B cell (primary cell): ENCODE results near the gene PDE11A. TPM values are rescaled to one million over a fixed set of nuclear protein-coding genes. Genes with fewer than 3 reads are reported as not detected.

Source experiments
- ATAC-seq: fragments of 200-7000 bp; cut with Tn5 transposase; one replicate; pipeline ENCODE4 v1.10.0; 2021; ENCODE audit warnings: low read depth, mild to moderate bottlenecking, moderate number of reproducible peaks, moderate library complexity
- CTCF ChIA-PET: fragments of 350-600 bp; sonication (Branson Sonifier 250); formaldehyde crosslinking; loops from one replicate; lab custom pipeline; 2021; ENCODE audit warnings: antibody characterized with exemption, inconsistent platforms; lab: Charles Lee
- POLR2A ChIA-PET: fragments of 350-600 bp; sonication (Branson Sonifier 250); formaldehyde crosslinking; loops from one replicate; lab custom pipeline; 2021; ENCODE audit warnings: antibody characterized with exemption; lab: Charles Lee
- DNase-seq: peaks from one replicate; pipeline ENCODE4 v3.0.0; 2013
- H2AFZ ChIP-seq: 2 replicates; pipeline ENCODE4 v1.6.1; 2012; ENCODE audit warnings: mild to moderate bottlenecking, low read depth, low read length; ENCODE audit not compliant: insufficient read depth, poor library complexity, severe bottlenecking
- H3K27ac ChIP-seq, 2 donors: 1 replicate in 1 of 2; 2 replicates in 1 of 2; pipeline ENCODE4 v1.5.1; 2012 to 2013; ENCODE audit warnings: low read length in 2 of 2, mild to moderate bottlenecking in 2 of 2, moderate library complexity in 1 of 2
- H3K27me3 ChIP-seq, 4 experiments: fragments of 200-600 bp in 1 of 4; sonication (generic) in 1 of 4; replicated peaks in 1 of 4; 1 replicate in 2 of 4; 2 replicates in 2 of 4; pipeline versions ENCODE4 v1.6.1 to v1.7.0; 2013 to 2016; ENCODE audit warnings: low read length in 3 of 4, mild to moderate bottlenecking in 2 of 4, mixed read lengths in 1 of 4, moderate library complexity in 1 of 4; ENCODE audit not compliant: insufficient read depth in 4 of 4, control insufficient read depth in 3 of 4; ENCODE audit errors: control extremely low read depth in 1 of 4
- H3K36me3 ChIP-seq, 2 experiments: replicated peaks in 1 of 2; 1 replicate in 1 of 2; 2 replicates in 1 of 2; pipeline versions ENCODE4 v1.6.1 to v1.7.1; 2013; ENCODE audit warnings: low read length in 1 of 2; ENCODE audit not compliant: insufficient read depth in 2 of 2, control insufficient read depth in 1 of 2; ENCODE audit errors: control extremely low read depth in 1 of 2, extremely low read depth in 1 of 2
- H3K4me1 ChIP-seq, 2 donors: fragments of 200-600 bp in 1 of 2; sonication (generic) in 1 of 2; 1 replicate in 1 of 2; 2 replicates in 1 of 2; pipeline versions ENCODE4 v1.5.1 to v1.6.1; 2013 to 2017; ENCODE audit warnings: low read length in 2 of 2; ENCODE audit not compliant: control insufficient read depth in 2 of 2, insufficient read depth in 2 of 2
- H3K4me2 ChIP-seq: replicated peaks from 2 replicates; pipeline ENCODE3; 2012; ENCODE audit warnings: mild to moderate bottlenecking, low read depth, low read length; ENCODE audit not compliant: poor library complexity, severe bottlenecking
- H3K4me3 ChIP-seq, 5 experiments: fragments of 200-600 bp in 1 of 5; sonication (generic) in 1 of 5; 1 replicate in 3 of 5; 2 replicates in 2 of 5; pipeline versions ENCODE4 v1.5.1 to v1.7.0; 2011 to 2016; ENCODE audit warnings: low read length in 4 of 5, mild to moderate bottlenecking in 4 of 5, low read depth in 2 of 5, control low read depth in 1 of 5, moderate library complexity in 1 of 5; ENCODE audit not compliant: insufficient read depth in 1 of 5; ENCODE audit errors: control extremely low read depth in 1 of 5, extremely low read depth in 1 of 5
- H3K79me2 ChIP-seq: fragments of 200-600 bp; sonication (generic); one replicate; pipeline ENCODE4 v1.6.0; 2016; ENCODE audit warnings: low read length; ENCODE audit not compliant: control insufficient read depth, insufficient read depth
- H3K9ac ChIP-seq: fragments of 200-600 bp; sonication (generic); 2 replicates; pipeline ENCODE4 v1.6.1; 2017; ENCODE audit warnings: mild to moderate bottlenecking, low read length, moderate library complexity
- H3K9me3 ChIP-seq, 3 donors: one replicate each; pipeline versions ENCODE4 v1.6.1 to v1.7.1; 2013; ENCODE audit warnings: low read length in 2 of 3; ENCODE audit not compliant: control insufficient read depth in 2 of 3, insufficient read depth in 1 of 3; ENCODE audit errors: control extremely low read depth in 1 of 3
- H4K20me1 ChIP-seq: 2 replicates; pipeline ENCODE4 v1.6.0; 2012; ENCODE audit warnings: mild to moderate bottlenecking, low read length; ENCODE audit not compliant: insufficient read depth, control insufficient read depth, poor library complexity, severe bottlenecking
- H3K27ac Mint-ChIP-seq: one replicate; pipeline ENCODE4 v1.8.0; 2021; ENCODE audit warnings: mixed read lengths
- H3K27me3 Mint-ChIP-seq: one replicate; pipeline ENCODE4 v1.8.0; 2021; ENCODE audit warnings: mixed read lengths
- H3K4me1 Mint-ChIP-seq: one replicate; pipeline ENCODE4 v1.8.0; 2021; ENCODE audit warnings: mixed read lengths
- H3K4me3 Mint-ChIP-seq: one replicate; pipeline ENCODE4 v1.8.0; 2021; ENCODE audit warnings: mixed read lengths
- H3K9me3 Mint-ChIP-seq: one replicate; pipeline ENCODE4 v1.8.0; 2022; ENCODE audit warnings: mixed read lengths; ENCODE audit not compliant: insufficient read depth
- EZH2 ChIP-seq: IDR thresholded peaks from 2 replicates; pipeline ENCODE4 v1.6.1; 2012; ENCODE audit warnings: borderline replicate concordance, low read depth, mild to moderate bottlenecking, moderate library complexity, low read length; ENCODE audit not compliant: insufficient read depth, poor library complexity, severe bottlenecking
- WGBS: methylation state at CpG from one replicate; pipeline ENCODE4 v1.1.5; 2013; ENCODE audit warnings: missing lambda C conversion rate; ENCODE audit not compliant: insufficient coverage; 5-methylcytosine and 5-hydroxymethylcytosine counted together
- intact Hi-C: fragments of 100-400 bp; cut with micrococcal nuclease; formaldehyde crosslinking; loops from one replicate; pipeline ENCODE4 v1.10.0; 2022
- polyA plus RNA-seq: library from polyadenylated mRNA; depleted of rRNA; stranded (reverse); fragments of >200 nt; gene quantifications from 2 replicates; pipeline ENCODE4 v1.2.3, GENCODE V29; 2012
- total RNA-seq, 2 donors: library from RNA; stranded (reverse); fragments of 120-200 nt in 1 of 2; gene quantifications; 1 replicate in 1 of 2; 2 replicates in 1 of 2; pipeline versions ENCODE4 v1.2.3 to v1.2.4, GENCODE V29; 2013 to 2022
- TF ChIP-seq, protein P1 (sequence below): fragments of 200-600 bp; IDR thresholded peaks from one replicate; pipeline ENCODE4 v1.8.0; 2022; ENCODE audit warnings: antibody characterized with exemption, mild to moderate bottlenecking

The PDE11A gene
- total and polyA plus RNA-seq, 2 donors (not counting 1 experiment from before 2014, with no cell fraction given): 0.25 TPM; not detected in 1

DNA sequence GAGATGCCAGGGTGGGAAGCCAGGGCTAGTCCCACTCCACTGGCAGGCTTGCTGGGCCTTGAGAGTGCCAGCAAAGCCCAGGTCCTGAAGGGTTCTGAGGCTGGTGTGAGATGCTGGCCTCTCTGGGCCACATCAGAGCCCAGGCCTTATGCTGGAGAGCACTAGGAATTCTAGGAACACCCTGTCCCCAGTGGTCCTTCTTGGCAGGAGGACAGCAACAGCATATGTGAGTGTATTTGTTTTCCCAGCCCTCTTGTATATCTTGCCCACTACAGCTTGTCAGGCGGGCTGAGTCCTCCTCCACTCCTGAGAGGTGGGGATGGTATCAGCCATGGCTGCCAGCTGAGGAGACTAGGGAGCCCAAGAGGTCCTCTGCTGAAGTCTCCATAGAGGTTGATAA lies 327.0 kb downstream of the PDE11A start:
- Histone ChIP-seq H3K4me2 (no peak overlapping the region), H3K27ac (no peak overlapping the region), H3K36me3 (no peaks in the 10 kb centered on the region), H4K20me1 (no peaks in the 10 kb centered on the region), H3K9ac (no peak overlapping the region), H3K27me3 (no peaks in the 10 kb centered on the region), H2AFZ (no peak overlapping the region), H3K9me3 (no peaks in the 10 kb centered on the region), H3K4me1 (no peaks in the 10 kb centered on the region), H3K4me3 (no peak overlapping the region), H3K79me2 (no peaks in the 10 kb centered on the region)
- Mint-ChIP-seq H3K27ac (no peak overlapping the region), H3K9me3 (no peaks in the 10 kb centered on the region), H3K4me1 (no peaks in the 10 kb centered on the region), H3K27me3 (peaks cover 8% of the 10 kb centered on the region), H3K4me3 (no peak overlapping the region)
- intact Hi-C loops: no loop called here
- no CpG with 5 or more reads among the region's 1 CpG for WGBS
- POLR2A ChIA-PET: no interaction called here
- ATAC-seq: no peak
- no peak for DNase-seq
- TF ChIP-seq, protein P1, sequence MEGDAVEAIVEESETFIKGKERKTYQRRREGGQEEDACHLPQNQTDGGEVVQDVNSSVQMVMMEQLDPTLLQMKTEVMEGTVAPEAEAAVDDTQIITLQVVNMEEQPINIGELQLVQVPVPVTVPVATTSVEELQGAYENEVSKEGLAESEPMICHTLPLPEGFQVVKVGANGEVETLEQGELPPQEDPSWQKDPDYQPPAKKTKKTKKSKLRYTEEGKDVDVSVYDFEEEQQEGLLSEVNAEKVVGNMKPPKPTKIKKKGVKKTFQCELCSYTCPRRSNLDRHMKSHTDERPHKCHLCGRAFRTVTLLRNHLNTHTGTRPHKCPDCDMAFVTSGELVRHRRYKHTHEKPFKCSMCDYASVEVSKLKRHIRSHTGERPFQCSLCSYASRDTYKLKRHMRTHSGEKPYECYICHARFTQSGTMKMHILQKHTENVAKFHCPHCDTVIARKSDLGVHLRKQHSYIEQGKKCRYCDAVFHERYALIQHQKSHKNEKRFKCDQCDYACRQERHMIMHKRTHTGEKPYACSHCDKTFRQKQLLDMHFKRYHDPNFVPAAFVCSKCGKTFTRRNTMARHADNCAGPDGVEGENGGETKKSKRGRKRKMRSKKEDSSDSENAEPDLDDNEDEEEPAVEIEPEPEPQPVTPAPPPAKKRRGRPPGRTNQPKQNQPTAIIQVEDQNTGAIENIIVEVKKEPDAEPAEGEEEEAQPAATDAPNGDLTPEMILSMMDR: no peak
- TF ChIP-seq EZH2: no peak
- CTCF ChIA-PET: no interaction called here

DNA sequence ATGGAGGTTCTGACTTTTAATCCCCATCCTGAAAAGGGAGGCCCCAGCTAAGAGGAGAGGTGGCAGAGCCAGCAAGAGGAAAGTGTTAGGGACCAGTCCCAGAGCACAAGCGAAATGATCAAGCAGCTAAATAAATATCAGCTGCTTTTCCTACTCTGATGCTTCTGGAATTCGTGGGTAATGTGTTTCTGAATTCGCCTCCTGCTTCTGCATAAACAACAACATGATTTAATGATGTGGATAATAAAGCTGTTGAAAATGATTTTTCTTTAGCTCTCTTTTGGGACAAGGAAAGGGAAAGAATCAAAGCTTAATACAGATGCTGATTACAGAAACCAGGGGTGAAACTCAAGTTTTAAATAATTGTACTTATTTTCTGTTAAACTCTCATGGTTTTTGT lies 329.7 kb downstream of the PDE11A start:
- ATAC-seq: no peak
- DNase-seq: no peak
- Histone ChIP-seq H3K27ac (no peak overlapping the region), H3K79me2 (no peaks in the 10 kb centered on the region), H4K20me1 (no peaks in the 10 kb centered on the region), H2AFZ (no peak overlapping the region), H3K4me1 (no peaks in the 10 kb centered on the region), H3K4me2 (no peak overlapping the region), H3K9me3 (no peaks in the 10 kb centered on the region), H3K36me3 (no peaks in the 10 kb centered on the region), H3K27me3 (no peaks in the 10 kb centered on the region), H3K4me3 (no peak overlapping the region), H3K9ac (no peak overlapping the region)
- WGBS: no CpG with 5 or more reads among the region's 3 CpGs
- CTCF ChIA-PET: interaction anchor here (1.9 kb wide), 1 partner anchor 407 kb away, joined by 4 read pairs; no protein-coding TSS in a partner anchor
- H3K4me1 Mint-ChIP-seq: no peaks in the 10 kb centered on the region
- TF ChIP-seq, protein P1: no peak
- no peak for TF ChIP-seq EZH2
- H3K27ac Mint-ChIP-seq: no peak overlapping the region
- intact Hi-C loops: no loop called here
- H3K4me3 Mint-ChIP-seq: no peak overlapping the region
- H3K27me3 Mint-ChIP-seq: peaks cover 8% of the 10 kb centered on the region
- POLR2A ChIA-PET: no interaction called here
- no peaks in the 10 kb centered on the region for H3K9me3 Mint-ChIP-seq
